ENCODE data around the gene TFE3. TPM values are rescaled to one million over a fixed set of nuclear protein-coding genes. Genes with fewer than 3 reads are reported as not detected.
A peak's percentile ranks its signal among the peaks of the same experiment; 100 is the strongest.

The TFE3 gene
- total RNA-seq, 2 donors from 2014 or later, result 38.6 to 45.6 TPM

GRCh38 chrX:49053223-49054072 is 10.3 kb upstream of the TFE3 start:
- ATAC-seq, result peak; percentile 87 to 92
- Mint-ChIP-seq H3K4me1 (ENCODE audit: low read depth in 2 of 2) (peaks cover 20 to 24% of the 10 kb centered on the region in 2 donors), H3K4me3 (peak overlapping the region; percentile 99), H3K27ac (peak overlapping the region; percentile 61 to 96), H3K36me3 (no peaks in the 10 kb centered on the region), H3K9me3 (no peaks in the 10 kb centered on the region), H3K27me3 (peaks cover 0 to 11% of the 10 kb centered on the region in 2 donors)
- peak; percentile 80 for DNase-seq (ENCODE audit: low spot score)

- peak overlapping the region; percentile 94 for H3K4me3 Mint-ChIP-seq
- peak overlapping the region; percentile 85 to 95 for H3K27ac Mint-ChIP-seq
- ATAC-seq, result no peak
- no peaks in the 10 kb centered on the region for H3K9me3 Mint-ChIP-seq
- no peaks in the 10 kb centered on the region for H3K36me3 Mint-ChIP-seq
- no peaks in the 10 kb centered on the region for H3K27me3 Mint-ChIP-seq
- peaks cover 23 to 34% of the 10 kb centered on the region in 2 donors for H3K4me1 Mint-ChIP-seq (ENCODE audit: low read depth in 2 of 2)
- no peak for DNase-seq (ENCODE audit: low spot score)
These were observed 777 bp upstream of the TFE3 start for GRCh38 chrX:49043987-49044281.

- DNase-seq (ENCODE audit: low spot score), result no peak
- Mint-ChIP-seq H3K9me3 (no peaks in the 10 kb centered on the region), H3K27ac (peak overlapping the region; percentile 85 to 95), H3K4me3 (peak overlapping the region; percentile 94), H3K27me3 (no peaks in the 10 kb centered on the region), H3K36me3 (no peaks in the 10 kb centered on the region), H3K4me1 (ENCODE audit: low read depth in 2 of 2) (peaks cover 28 to 39% of the 10 kb centered on the region in 2 donors)
- no peak for ATAC-seq
These were observed 457 bp downstream of the TFE3 start for GRCh38 chrX:49042581-49043219.

GRCh38 chrX:49041744-49042580 is 1.2 kb downstream of the TFE3 start:
- H3K9me3 Mint-ChIP-seq, result no peaks in the 10 kb centered on the region
- H3K27ac Mint-ChIP-seq, result peak overlapping the region; percentile 85 to 95
- no peaks in the 10 kb centered on the region for H3K36me3 Mint-ChIP-seq
- no peak for DNase-seq (ENCODE audit: low spot score)
- H3K4me3 Mint-ChIP-seq, result peak overlapping the region; percentile 94
- H3K27me3 Mint-ChIP-seq, result no peaks in the 10 kb centered on the region
- no peak for ATAC-seq
- H3K4me1 Mint-ChIP-seq (ENCODE audit: low read depth in 2 of 2), result peaks cover 28 to 39% of the 10 kb centered on the region in 2 donors

- no peak for DNase-seq (ENCODE audit: low spot score)
These were observed 2.7 kb downstream of the TFE3 start for GRCh38 chrX:49040376-49040955.

GRCh38 chrX:49039598-49040375 is 3.4 kb downstream of the TFE3 start:
- Mint-ChIP-seq H3K4me3 (peak overlapping the region; percentile 94), H3K27me3 (no peaks in the 10 kb centered on the region), H3K36me3 (no peaks in the 10 kb centered on the region), H3K27ac (peak overlapping the region; percentile 85 to 95), H3K9me3 (no peaks in the 10 kb centered on the region), H3K4me1 (ENCODE audit: low read depth in 2 of 2) (peaks cover 28 to 39% of the 10 kb centered on the region in 2 donors)
- peak; percentile 67 for DNase-seq (ENCODE audit: low spot score)
- ATAC-seq, result peak in 1 of 2 donors; percentile 5

More at GRCh38 chrX:49040376-49040955, 2.7 kb downstream of the TFE3 start:
- Mint-ChIP-seq H3K27ac (peak overlapping the region; percentile 85 to 95), H3K4me3 (peak overlapping the region; percentile 94), H3K9me3 (no peaks in the 10 kb centered on the region), H3K27me3 (no peaks in the 10 kb centered on the region), H3K4me1 (ENCODE audit: low read depth in 2 of 2) (peaks cover 28 to 39% of the 10 kb centered on the region in 2 donors), H3K36me3 (no peaks in the 10 kb centered on the region)
- ATAC-seq, result no peak

GRCh38 chrX:49037883-49038475 is 5.2 kb downstream of the TFE3 start:
- Mint-ChIP-seq H3K9me3 (no peaks in the 10 kb centered on the region), H3K27ac (peak overlapping the region; percentile 25 to 85), H3K4me3 (peak overlapping the region; percentile 20), H3K36me3 (no peaks in the 10 kb centered on the region), H3K27me3 (no peaks in the 10 kb centered on the region), H3K4me1 (ENCODE audit: low read depth in 2 of 2) (peaks cover 28 to 35% of the 10 kb centered on the region in 2 donors)
- ATAC-seq (no peak), DNase-seq (ENCODE audit: low spot score) (no peak)

- Mint-ChIP-seq H3K27me3 (no peaks in the 10 kb centered on the region), H3K36me3 (peaks cover 11% of the 10 kb centered on the region), H3K27ac (no peak overlapping the region), H3K4me3 (no peak overlapping the region), H3K9me3 (no peaks in the 10 kb centered on the region), H3K4me1 (ENCODE audit: low read depth in 2 of 2) (peaks cover 4 to 8% of the 10 kb centered on the region in 2 donors)
- DNase-seq (ENCODE audit: low spot score) (no peak), ATAC-seq (no peak)
These were observed 12.9 kb downstream of the TFE3 start for GRCh38 chrX:49030283-49030682.

- Mint-ChIP-seq H3K9me3 (no peaks in the 10 kb centered on the region), H3K27ac (no peak overlapping the region), H3K4me1 (ENCODE audit: low read depth in 2 of 2) (peaks cover 4 to 8% of the 10 kb centered on the region in 2 donors), H3K36me3 (peaks cover 11% of the 10 kb centered on the region), H3K27me3 (no peaks in the 10 kb centered on the region), H3K4me3 (no peak overlapping the region)
- ATAC-seq (no peak), DNase-seq (ENCODE audit: low spot score) (no peak)
These were observed 13.3 kb downstream of the TFE3 start for GRCh38 chrX:49029876-49030275.

- Mint-ChIP-seq H3K4me3 (no peak overlapping the region), H3K27ac (no peak overlapping the region), H3K9me3 (no peaks in the 10 kb centered on the region), H3K36me3 (no peaks in the 10 kb centered on the region), H3K27me3 (peaks cover 0 to 5% of the 10 kb centered on the region in 2 donors), H3K4me1 (ENCODE audit: low read depth in 2 of 2) (no peaks in the 10 kb centered on the region)
- ATAC-seq, result no peak
- DNase-seq (ENCODE audit: low spot score), result no peak
These were observed 23.4 kb downstream of the TFE3 start for GRCh38 chrX:49019599-49020249.

- Mint-ChIP-seq H3K4me1 (ENCODE audit: low read depth in 2 of 2) (no peaks in the 10 kb centered on the region), H3K27me3 (peaks cover 0 to 5% of the 10 kb centered on the region in 2 donors), H3K27ac (no peak overlapping the region), H3K4me3 (no peak overlapping the region), H3K36me3 (no peaks in the 10 kb centered on the region), H3K9me3 (no peaks in the 10 kb centered on the region)
- ATAC-seq (no peak), DNase-seq (ENCODE audit: low spot score) (no peak)
These were observed 24.1 kb downstream of the TFE3 start for GRCh38 chrX:49019050-49019449.

- Mint-ChIP-seq H3K27me3 (no peaks in the 10 kb centered on the region), H3K36me3 (peaks cover 1% of the 10 kb centered on the region), H3K9me3 (no peaks in the 10 kb centered on the region), H3K27ac (no peak overlapping the region), H3K4me3 (peak overlapping the region; percentile 48), H3K4me1 (ENCODE audit: low read depth in 2 of 2) (peaks cover 11 to 17% of the 10 kb centered on the region in 2 donors)
- no peak for DNase-seq (ENCODE audit: low spot score)
- no peak for ATAC-seq
These were observed 39.5 kb downstream of the TFE3 start for GRCh38 chrX:49003696-49004095.

All from natural killer cell treated with Interleukin-12 subunit alpha and Interleukin-12 subunit beta and Interleukin-15 and Interleukin-18, amount 100 ng/mL, for 72 hours (primary cell).